GM04503 (cell line): ENCODE data around the gene PAF1.
A peak's percentile ranks its signal among the peaks of the same experiment; 100 is the strongest.

Experiments used
- DNase-seq: peaks from one replicate; pipeline ENCODE4 v3.0.0-alpha.2; 2012; ENCODE audit warnings: low read depth

Gene PAF1

GRCh38 chr19:39405261-39405957 is 14.5 kb upstream of the PAF1 start:
- no peak for DNase-seq

GRCh38 chr19:39403331-39404312 is 12.7 kb upstream of the PAF1 start:
- DNase-seq = peak; percentile 99

GRCh38 chr19:39402346-39403300 is 11.7 kb upstream of the PAF1 start:
- no peak for DNase-seq

GRCh38 chr19:39401549-39402345 is 10.8 kb upstream of the PAF1 start:
- no peak for DNase-seq

- DNase-seq = no peak
These were observed 10.2 kb upstream of the PAF1 start for GRCh38 chr19:39401070-39401548.

- no peak for DNase-seq
These were observed 9.2 kb upstream of the PAF1 start for GRCh38 chr19:39400061-39400460.

GRCh38 chr19:39399668-39400050 is 8.8 kb upstream of the PAF1 start:
- DNase-seq = no peak

- DNase-seq = no peak
These were observed 7.5 kb upstream of the PAF1 start for GRCh38 chr19:39398297-39398864.

- no peak for DNase-seq
These were observed 6.7 kb upstream of the PAF1 start for GRCh38 chr19:39397360-39398296.

- no peak for DNase-seq
These were observed 505 bp downstream of the PAF1 start for GRCh38 chr19:39390451-39390750.

GRCh38 chr19:39389631-39390414 is 1.1 kb downstream of the PAF1 start:
- no peak for DNase-seq

- DNase-seq = no peak
These were observed 2.2 kb downstream of the PAF1 start for GRCh38 chr19:39388657-39389056.

GRCh38 chr19:39386557-39386956 is 4.3 kb downstream of the PAF1 start:
- DNase-seq = no peak

- DNase-seq = no peak
These were observed 5.1 kb downstream of the PAF1 start for GRCh38 chr19:39385629-39386411.

- DNase-seq = no peak
These were observed 5.9 kb downstream of the PAF1 start for GRCh38 chr19:39384839-39385568.

- no peak for DNase-seq
These were observed 7.7 kb downstream of the PAF1 start for GRCh38 chr19:39382991-39383828.
